Type B pancreatic cell (in vitro differentiated cells): Measurements from ENCODE around the gene PLA2G12B. TPM values are rescaled to one million over a fixed set of nuclear protein-coding genes. Genes with fewer than 3 reads are reported as not detected.

Experiments used
- DNase-seq: peaks from one replicate; pipeline ENCODE4 v3.0.0; 2021; ENCODE audit warnings: mixed read lengths; ENCODE audit not compliant: unreplicated experiment; ENCODE audit errors: extremely low spot score
- H3K27ac Mint-ChIP-seq: 2 replicates; pipeline ENCODE4 v1.8.0; 2021; ENCODE audit warnings: mild to moderate bottlenecking, mixed read lengths
- H3K27me3 Mint-ChIP-seq: 2 replicates; pipeline ENCODE4 v1.8.0; 2021; ENCODE audit warnings: mixed read lengths
- H3K36me3 Mint-ChIP-seq: 2 replicates; pipeline ENCODE4 v1.8.0; 2021; ENCODE audit warnings: mixed read lengths
- H3K4me1 Mint-ChIP-seq: one replicate; pipeline ENCODE4 v1.8.0; 2021; ENCODE audit warnings: mixed read lengths; ENCODE audit not compliant: unreplicated experiment
- H3K4me3 Mint-ChIP-seq: 2 replicates; pipeline ENCODE4 v1.8.0; 2021; ENCODE audit warnings: mild to moderate bottlenecking, mixed read lengths
- H3K9me3 Mint-ChIP-seq: 2 replicates; pipeline ENCODE4 v1.8.0; 2021; ENCODE audit warnings: mixed read lengths
- CTCF ChIP-seq: fragments of 200-600 bp; sonication (generic); conservative IDR thresholded peaks from 2 replicates; pipeline ENCODE4 v1.5.0; 2021; ENCODE audit warnings: antibody characterized with exemption, mild to moderate bottlenecking
- total RNA-seq: library from RNA; stranded (reverse); gene quantifications from 2 replicates; pipeline ENCODE4 v1.2.1, GENCODE V29; 2021; ENCODE audit warnings: low replicate concordance

The PLA2G12B gene
- total RNA-seq, 1 donor from 2014 or later = 1.2 TPM

- H3K27ac Mint-ChIP-seq = no peak overlapping the region
- no peak for DNase-seq
- H3K4me1 Mint-ChIP-seq = no peaks in the 10 kb centered on the region
- TF ChIP-seq CTCF = no peak
- peaks cover 4% of the 10 kb centered on the region for H3K9me3 Mint-ChIP-seq
- no peaks in the 10 kb centered on the region for H3K27me3 Mint-ChIP-seq
- H3K4me3 Mint-ChIP-seq = no peak overlapping the region
- H3K36me3 Mint-ChIP-seq = peaks cover 24% of the 10 kb centered on the region
These were observed 68.0 kb downstream of the PLA2G12B start for GRCh38 chr10:72886621-72887020.

- H3K4me1 Mint-ChIP-seq = no peaks in the 10 kb centered on the region
- no peak overlapping the region for H3K27ac Mint-ChIP-seq
- TF ChIP-seq CTCF = no peak
- H3K9me3 Mint-ChIP-seq = peaks cover 4% of the 10 kb centered on the region
- H3K4me3 Mint-ChIP-seq = no peak overlapping the region
- no peaks in the 10 kb centered on the region for H3K27me3 Mint-ChIP-seq
- DNase-seq = no peak
- H3K36me3 Mint-ChIP-seq = peaks cover 30% of the 10 kb centered on the region
These were observed 68.7 kb downstream of the PLA2G12B start for GRCh38 chr10:72885953-72886352.

Other genes starting within 250 kb of the PLA2G12B start
- gene OIT3, start 61.1 kb downstream of the PLA2G12B start, total RNA-seq = 0.17 TPM in 1 of 2 replicates, not detected in the other
- 24.6 and 38.9 TPM in 2 replicates for gene P4HA1, start 142.1 kb upstream of the PLA2G12B start, total RNA-seq
- gene NUDT13, start 155.6 kb upstream of the PLA2G12B start, total RNA-seq = 3.0 and 3.1 TPM in 2 replicates
- gene ECD, start 213.2 kb upstream of the PLA2G12B start, total RNA-seq = 26.5 and 27.9 TPM in 2 replicates
- 25.0 and 29.8 TPM in 2 replicates for gene FAM149B1, start 213.3 kb upstream of the PLA2G12B start, total RNA-seq